ENCODE results near the gene MAS1L.
"Not testable (repeated sequence)": the region's sequence is repeated elsewhere in the genome, so short reads cannot be mapped to it uniquely, and the experiment has no call there.

The MAS1L gene

GRCh38 chr6:29477923-29478450, 9.8 kb downstream of the MAS1L start:
- DNase-seq, result no peak

- no peak for DNase-seq
These were observed 12.8 kb downstream of the MAS1L start for GRCh38 chr6:29474996-29475395.

GRCh38 chr6:29466241-29466640, 21.5 kb downstream of the MAS1L start:
- DNase-seq, result no peak

- DNase-seq, result no peak
These were observed 22.0 kb downstream of the MAS1L start for GRCh38 chr6:29465801-29466200.

GRCh38 chr6:29465279-29465678, 22.5 kb downstream of the MAS1L start:
- DNase-seq, result no peak

- no peak for DNase-seq
These were observed 25.7 kb downstream of the MAS1L start for GRCh38 chr6:29462022-29462421.

- DNase-seq, result no peak
These were observed 26.5 kb downstream of the MAS1L start for GRCh38 chr6:29461021-29461814.

GRCh38 chr6:29456971-29457370, 30.8 kb downstream of the MAS1L start, which contains the start of the genes OR11A1 and OR2H1:
OR11A1 (minus strand) TSS chr6:29457071; CDS start chr6:29427641, 29,430 bp downstream.
OR2H1 (plus strand) TSS chr6:29457155; CDS start chr6:29461770, 4,615 bp downstream.
- DNase-seq, result no peak

GRCh38 chr6:29451471-29452193, 36.1 kb downstream of the MAS1L start:
- no peak for DNase-seq

GRCh38 chr6:29447670-29448069, 40.1 kb downstream of the MAS1L start:
- DNase-seq, result no peak

- not testable (repeated sequence) for DNase-seq
These were observed 43.7 kb downstream of the MAS1L start for GRCh38 chr6:29444031-29444430.

GRCh38 chr6:29442719-29443118, 45.0 kb downstream of the MAS1L start:
- DNase-seq, result no peak

- DNase-seq, result no peak
These were observed 48.8 kb downstream of the MAS1L start, which contains the start of gene OR10C1 for GRCh38 chr6:29439006-29439405. OR10C1 (plus strand) TSS chr6:29439306; CDS start chr6:29440016, 710 bp downstream.

GRCh38 chr6:29436730-29437129, 51.0 kb downstream of the MAS1L start:
- DNase-seq, result not testable (repeated sequence)
